ENCODE data around the gene PDZRN3. TPM values are rescaled to one million over a fixed set of nuclear protein-coding genes. Genes with fewer than 3 reads are reported as not detected.

The PDZRN3 gene
- total RNA-seq, 1 donor from 2014 or later, result 23.9 TPM

DNA sequence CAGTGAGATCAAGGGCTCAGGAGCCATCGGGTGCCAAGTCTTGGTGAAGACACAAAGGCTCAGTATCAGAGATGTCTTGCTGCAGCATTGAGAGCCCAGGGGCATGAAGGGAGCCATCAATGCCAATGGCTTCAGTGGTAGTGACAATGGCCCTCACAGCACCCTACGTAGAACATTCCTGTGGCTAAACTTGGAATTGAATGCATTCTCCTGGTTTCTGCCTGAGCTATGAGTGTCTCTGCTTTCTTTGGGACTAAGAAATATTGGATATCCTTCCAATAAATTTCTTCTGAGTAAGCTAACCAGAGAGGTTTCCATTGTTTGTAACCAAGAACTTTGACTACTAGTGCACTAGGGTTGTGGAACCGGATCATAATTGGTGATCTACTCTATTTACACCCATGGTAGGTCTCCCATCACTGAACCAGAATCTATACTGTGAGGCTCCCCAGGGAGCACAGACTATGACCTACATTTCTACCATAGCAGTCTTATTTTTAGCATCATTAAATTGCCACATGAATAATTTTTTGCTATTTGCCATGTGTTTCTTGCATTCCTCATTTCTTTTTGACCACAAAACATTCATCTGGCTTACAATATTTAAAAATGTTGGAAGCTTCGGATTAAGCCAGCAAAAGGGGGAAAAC, 31.6 kb upstream of the PDZRN3 start:
- H3K27me3 ChIP-seq, result no peaks in the 10 kb centered on the region
- intact Hi-C loops (cut with DNase I), result no loop called here

DNA sequence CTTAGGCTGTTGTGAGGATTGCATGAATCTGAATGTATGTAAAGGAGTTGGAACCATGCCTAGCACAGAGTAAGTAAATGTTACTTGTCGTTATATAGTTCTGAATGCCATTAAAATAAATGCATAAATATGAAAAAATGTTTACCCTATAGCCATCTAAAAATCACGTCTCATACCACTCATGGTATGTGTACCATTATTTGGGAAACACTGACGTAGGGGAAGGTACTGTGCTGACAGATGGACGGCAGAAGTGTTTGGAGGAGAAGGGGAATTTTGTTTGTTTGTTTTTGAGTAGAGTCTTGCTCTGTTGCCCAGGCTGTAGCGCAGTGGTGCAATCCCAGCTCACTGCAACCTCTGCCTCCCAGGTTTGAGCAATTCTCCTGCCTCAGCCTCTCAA, 30.5 kb upstream of the PDZRN3 start:
- Histone ChIP-seq H3K27me3 (no peaks in the 10 kb centered on the region), H3K4me3 (no peak overlapping the region), H3K4me1 (no peaks in the 10 kb centered on the region), H3K36me3 (no peaks in the 10 kb centered on the region), H3K9me3 (no peaks in the 10 kb centered on the region), H3K27ac (no peak overlapping the region)
- no peak for ATAC-seq
- TF ChIP-seq, protein P1, sequence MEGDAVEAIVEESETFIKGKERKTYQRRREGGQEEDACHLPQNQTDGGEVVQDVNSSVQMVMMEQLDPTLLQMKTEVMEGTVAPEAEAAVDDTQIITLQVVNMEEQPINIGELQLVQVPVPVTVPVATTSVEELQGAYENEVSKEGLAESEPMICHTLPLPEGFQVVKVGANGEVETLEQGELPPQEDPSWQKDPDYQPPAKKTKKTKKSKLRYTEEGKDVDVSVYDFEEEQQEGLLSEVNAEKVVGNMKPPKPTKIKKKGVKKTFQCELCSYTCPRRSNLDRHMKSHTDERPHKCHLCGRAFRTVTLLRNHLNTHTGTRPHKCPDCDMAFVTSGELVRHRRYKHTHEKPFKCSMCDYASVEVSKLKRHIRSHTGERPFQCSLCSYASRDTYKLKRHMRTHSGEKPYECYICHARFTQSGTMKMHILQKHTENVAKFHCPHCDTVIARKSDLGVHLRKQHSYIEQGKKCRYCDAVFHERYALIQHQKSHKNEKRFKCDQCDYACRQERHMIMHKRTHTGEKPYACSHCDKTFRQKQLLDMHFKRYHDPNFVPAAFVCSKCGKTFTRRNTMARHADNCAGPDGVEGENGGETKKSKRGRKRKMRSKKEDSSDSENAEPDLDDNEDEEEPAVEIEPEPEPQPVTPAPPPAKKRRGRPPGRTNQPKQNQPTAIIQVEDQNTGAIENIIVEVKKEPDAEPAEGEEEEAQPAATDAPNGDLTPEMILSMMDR (IDR thresholded peaks at IDR 0.05), result no peak
- DNase-seq, result no peak
- intact Hi-C loops (cut with DNase I), result no loop called here

More for the DNA sequence above, 31.6 kb upstream of the PDZRN3 start:
- TF ChIP-seq, protein P1 (IDR thresholded peaks at IDR 0.05), result no peak
- no peak overlapping the region for H3K27ac ChIP-seq
- no peaks in the 10 kb centered on the region for H3K4me1 ChIP-seq
- DNase-seq, result no peak
- no peaks in the 10 kb centered on the region for H3K9me3 ChIP-seq
- no peak for ATAC-seq
- H3K4me3 ChIP-seq, result no peak overlapping the region
- no peaks in the 10 kb centered on the region for H3K36me3 ChIP-seq

GRCh38 chr3:73653877-73654276, 29.1 kb upstream of the PDZRN3 start:
- no peak for ATAC-seq
- Histone ChIP-seq H3K4me3 (no peak overlapping the region), H3K27me3 (no peaks in the 10 kb centered on the region), H3K27ac (no peak overlapping the region), H3K4me1 (no peaks in the 10 kb centered on the region), H3K9me3 (no peaks in the 10 kb centered on the region), H3K36me3 (no peaks in the 10 kb centered on the region)
- TF ChIP-seq, protein P1 (IDR thresholded peaks at IDR 0.05), result no peak
- intact Hi-C loops (cut with DNase I), result no loop called here
- DNase-seq, result no peak

- intact Hi-C loops (cut with DNase I), result no loop called here
- Histone ChIP-seq H3K27ac (no peak overlapping the region), H3K9me3 (no peaks in the 10 kb centered on the region), H3K36me3 (no peaks in the 10 kb centered on the region), H3K4me1 (no peaks in the 10 kb centered on the region), H3K27me3 (no peaks in the 10 kb centered on the region), H3K4me3 (no peak overlapping the region)
- ATAC-seq (no peak), DNase-seq (no peak)
- TF ChIP-seq, protein P1 (IDR thresholded peaks at IDR 0.05), result no peak
These were observed 28.6 kb upstream of the PDZRN3 start for GRCh38 chr3:73653351-73653750.

GRCh38 chr3:73652896-73653295, 28.2 kb upstream of the PDZRN3 start:
- H3K36me3 ChIP-seq, result no peaks in the 10 kb centered on the region
- no peaks in the 10 kb centered on the region for H3K27me3 ChIP-seq
- H3K4me3 ChIP-seq, result no peak overlapping the region
- no peak for DNase-seq
- H3K4me1 ChIP-seq, result no peaks in the 10 kb centered on the region
- H3K27ac ChIP-seq, result no peak overlapping the region
- ATAC-seq, result no peak
- H3K9me3 ChIP-seq, result no peaks in the 10 kb centered on the region
- intact Hi-C loops (cut with DNase I), result no loop called here
- TF ChIP-seq, protein P1 (IDR thresholded peaks at IDR 0.05), result no peak

GRCh38 chr3:73637042-73637441, 12.3 kb upstream of the PDZRN3 start:
- Histone ChIP-seq H3K36me3 (no peaks in the 10 kb centered on the region), H3K27ac (no peak overlapping the region), H3K4me3 (no peak overlapping the region), H3K9me3 (no peaks in the 10 kb centered on the region), H3K4me1 (no peaks in the 10 kb centered on the region), H3K27me3 (no peaks in the 10 kb centered on the region)
- no peak for DNase-seq
- TF ChIP-seq, protein P1 (IDR thresholded peaks at IDR 0.05), result no peak
- ATAC-seq, result no peak
- intact Hi-C loops (cut with DNase I), result no loop called here
